HG03025 (cell line): ENCODE measurements around the gene EXOSC6.
"Not testable (repeated sequence)": the region's sequence is repeated elsewhere in the genome, so short reads cannot be mapped to it uniquely, and the experiment has no call there.

Experiments
- ATAC-seq: cut with Tn5 transposase; IDR thresholded peaks from one replicate; pipeline ENCODE4 v1.9.1; 2021; ENCODE audit warnings: mild to moderate bottlenecking, moderate library complexity; ENCODE audit not compliant: unreplicated experiment, low FRiP score

EXOSC6 gene

GRCh38 chr16:70203508-70203907, 48.2 kb downstream of the EXOSC6 start:
- ATAC-seq = not testable (repeated sequence)

DNA sequence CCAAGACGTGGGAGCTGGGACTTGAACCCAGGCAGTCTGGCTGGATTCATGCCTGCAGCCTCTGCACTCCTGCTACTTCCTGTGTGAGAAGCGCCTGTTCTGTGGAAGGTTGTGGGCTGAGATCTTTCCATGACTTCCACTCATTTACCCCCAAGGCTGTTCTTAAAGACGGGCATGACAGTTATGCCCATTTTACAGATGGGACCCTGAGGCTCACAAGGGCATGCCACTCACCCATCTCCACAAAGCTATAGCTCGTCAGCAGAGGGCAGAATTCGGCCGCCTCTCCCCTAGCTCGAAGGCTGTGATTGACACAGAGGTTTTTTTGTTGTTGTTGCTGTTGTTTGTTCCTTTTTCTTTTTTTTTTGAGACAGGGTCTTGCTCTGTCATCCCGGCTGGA, 51.7 kb downstream of the EXOSC6 start:
- ATAC-seq = not testable (repeated sequence)

DNA sequence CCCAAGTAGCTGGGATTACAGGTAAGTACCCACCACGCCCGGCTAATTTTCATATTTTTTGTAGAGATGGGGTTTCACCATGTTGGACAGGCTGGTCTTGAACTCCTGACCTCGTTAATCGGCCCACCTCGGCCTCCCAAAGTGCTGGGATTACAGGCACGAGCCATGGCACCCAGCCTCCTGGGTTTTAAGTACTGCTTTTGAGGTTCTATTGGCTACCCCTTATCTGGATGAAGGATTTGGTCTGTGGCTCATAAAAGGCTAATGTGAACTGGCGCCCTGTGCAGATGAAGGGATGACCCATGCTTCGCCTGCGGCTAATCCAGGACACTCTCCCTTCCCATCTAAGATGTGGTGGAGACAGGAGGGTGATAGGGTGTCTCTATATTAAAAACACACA, 52.6 kb downstream of the EXOSC6 start:
- not testable (repeated sequence) for ATAC-seq

- ATAC-seq = not testable (repeated sequence)
Observed at GRCh38 chr16:70198666-70199065, 53.1 kb downstream of the EXOSC6 start.

- ATAC-seq = not testable (repeated sequence)
Observed at GRCh38 chr16:70198230-70198629, 53.5 kb downstream of the EXOSC6 start.

DNA sequence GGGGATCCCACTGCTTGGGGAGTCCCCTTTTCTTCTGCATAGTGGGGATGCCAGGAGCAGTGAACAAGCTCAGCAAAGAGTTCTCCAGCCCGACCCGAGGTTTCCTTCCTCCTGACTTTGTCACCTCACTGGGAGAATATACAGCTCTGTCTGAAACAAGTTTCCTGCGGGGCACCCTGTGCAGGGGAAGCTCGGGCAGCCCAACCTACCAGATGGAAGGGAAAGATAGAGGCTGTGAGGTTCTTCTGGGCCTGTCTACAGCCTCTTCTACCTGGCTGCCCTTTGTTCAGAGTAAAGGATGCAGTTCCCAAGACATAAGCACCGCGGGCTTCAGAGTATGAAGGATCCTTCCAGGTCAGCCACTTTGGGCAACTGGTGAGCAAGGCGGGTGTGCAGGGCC, 54.1 kb downstream of the EXOSC6 start:
- ATAC-seq = not testable (repeated sequence)
